ENCODE data around the gene SLU7. TPM values are rescaled to one million over a fixed set of nuclear protein-coding genes. Genes with fewer than 3 reads are reported as not detected.

Gene SLU7
- total RNA-seq, 2 donors from 2014 or later, result 18.8 to 42.8 TPM

- DNase-seq, result no peak
- peaks cover 10% of the 10 kb centered on the region for H3K4me1 ChIP-seq
- H3K27me3 ChIP-seq, result no peaks in the 10 kb centered on the region
- H3K9me3 ChIP-seq, result no peaks in the 10 kb centered on the region
- ATAC-seq, result no peak
- 65 to 67% methylated on average over 1 of the region's 1 CpG for WGBS, 2 donors
- no peaks in the 10 kb centered on the region for H3K36me3 ChIP-seq (replicated peaks in 1 of 2; ENCODE audit: insufficient read depth in 1 of 2, low read depth in 2 of 2)
- no peak for TF ChIP-seq POLR2A (IDR thresholded peaks at IDR 0.05)
- no peak for TF ChIP-seq CTCF (IDR thresholded peaks at IDR 0.05)
- H3K4me3 ChIP-seq, result no peak overlapping the region
- intact Hi-C loops (cut with DNase I), result no loop called here
- no peak overlapping the region for H3K27ac ChIP-seq
Measured at GRCh38 chr5:160435532-160435931, 16.7 kb upstream of the SLU7 start.

GRCh38 chr5:160434022-160434531 lies 15.2 kb upstream of the SLU7 start:
- no peaks in the 10 kb centered on the region for H3K36me3 ChIP-seq (replicated peaks in 1 of 2; ENCODE audit: insufficient read depth in 1 of 2, low read depth in 2 of 2)
- WGBS, 2 donors, result 57 to 62% methylated on average over 9 of the region's 9 CpGs
- H3K4me1 ChIP-seq, result peaks cover 10% of the 10 kb centered on the region
- H3K27me3 ChIP-seq, result no peaks in the 10 kb centered on the region
- no peak overlapping the region for H3K4me3 ChIP-seq
- ATAC-seq, result no peak
- TF ChIP-seq CTCF (IDR thresholded peaks at IDR 0.05), result no peak
- TF ChIP-seq POLR2A (IDR thresholded peaks at IDR 0.05), result no peak
- DNase-seq, result peak in 3 of 4 donors; percentile 51 to 60 (median 51)
- no peak overlapping the region for H3K27ac ChIP-seq
- intact Hi-C loops (cut with DNase I), result no loop called here
- H3K9me3 ChIP-seq, result no peaks in the 10 kb centered on the region

GRCh38 chr5:160432787-160433186 lies 13.9 kb upstream of the SLU7 start:
- H3K27ac ChIP-seq, result no peak overlapping the region
- DNase-seq, result no peak
- no peaks in the 10 kb centered on the region for H3K27me3 ChIP-seq
- intact Hi-C loops (cut with DNase I), result no loop called here
- no peaks in the 10 kb centered on the region for H3K4me1 ChIP-seq
- WGBS, 2 donors, result 80 to 93% methylated on average over 7 of the region's 7 CpGs
- H3K9me3 ChIP-seq, result no peaks in the 10 kb centered on the region
- ATAC-seq, result no peak
- TF ChIP-seq POLR2A (IDR thresholded peaks at IDR 0.05), result no peak
- no peak for TF ChIP-seq CTCF (IDR thresholded peaks at IDR 0.05)
- H3K36me3 ChIP-seq (replicated peaks in 1 of 2; ENCODE audit: insufficient read depth in 1 of 2, low read depth in 2 of 2), result no peaks in the 10 kb centered on the region
- no peak overlapping the region for H3K4me3 ChIP-seq

GRCh38 chr5:160432196-160432595 lies 13.3 kb upstream of the SLU7 start:
- Histone ChIP-seq H3K27ac (no peak overlapping the region), H3K4me3 (no peak overlapping the region), H3K27me3 (no peaks in the 10 kb centered on the region), H3K9me3 (no peaks in the 10 kb centered on the region), H3K4me1 (no peaks in the 10 kb centered on the region), H3K36me3 (replicated peaks in 1 of 2; ENCODE audit: insufficient read depth in 1 of 2, low read depth in 2 of 2) (no peaks in the 10 kb centered on the region)
- intact Hi-C loops (cut with DNase I), result no loop called here
- DNase-seq (no peak), ATAC-seq (no peak)
- 89 to 100% methylated on average over 3 to 4 of the region's 4 CpGs for WGBS, 2 donors
- no peak for TF ChIP-seq CTCF (IDR thresholded peaks at IDR 0.05)
- no peak for TF ChIP-seq POLR2A (IDR thresholded peaks at IDR 0.05)

GRCh38 chr5:160427607-160428006 lies 8.7 kb upstream of the SLU7 start:
- WGBS, 2 donors, result 92 to 98% methylated on average over 2 to 4 of the region's 4 CpGs
- DNase-seq, result no peak
- ATAC-seq, result no peak

More at GRCh38 chr5:160427607-160428006, 8.7 kb upstream of the SLU7 start:
- Histone ChIP-seq H3K4me1 (no peaks in the 10 kb centered on the region), H3K9me3 (no peaks in the 10 kb centered on the region), H3K27me3 (no peaks in the 10 kb centered on the region), H3K36me3 (replicated peaks in 1 of 2; ENCODE audit: insufficient read depth in 1 of 2, low read depth in 2 of 2) (no peaks in the 10 kb centered on the region), H3K4me3 (no peak overlapping the region), H3K27ac (no peak overlapping the region)
- TF ChIP-seq POLR2A (IDR thresholded peaks at IDR 0.05), result no peak
- no peak for TF ChIP-seq CTCF (IDR thresholded peaks at IDR 0.05)
- intact Hi-C loops (cut with DNase I), result no loop called here

Data from body of pancreas (tissue), 4 donors.